Breast epithelium (tissue), 3 donors: ENCODE measurements around the gene LCE1A.

Source experiments
- CTCF ChIP-seq, 3 donors: fragments of 450-650 bp; IDR thresholded peaks; one replicate each; pipeline ENCODE4 v1.5.1; 2016 to 2017; ENCODE audit warnings: antibody characterized with exemption in 3 of 3, mild to moderate bottlenecking in 3 of 3, moderate library complexity in 3 of 3
- POLR2A ChIP-seq: fragments of 450-650 bp; IDR thresholded peaks from one replicate; pipeline ENCODE4 v1.6.1; 2016; ENCODE audit warnings: antibody characterized with exemption, mild to moderate bottlenecking, moderate library complexity

DNA sequence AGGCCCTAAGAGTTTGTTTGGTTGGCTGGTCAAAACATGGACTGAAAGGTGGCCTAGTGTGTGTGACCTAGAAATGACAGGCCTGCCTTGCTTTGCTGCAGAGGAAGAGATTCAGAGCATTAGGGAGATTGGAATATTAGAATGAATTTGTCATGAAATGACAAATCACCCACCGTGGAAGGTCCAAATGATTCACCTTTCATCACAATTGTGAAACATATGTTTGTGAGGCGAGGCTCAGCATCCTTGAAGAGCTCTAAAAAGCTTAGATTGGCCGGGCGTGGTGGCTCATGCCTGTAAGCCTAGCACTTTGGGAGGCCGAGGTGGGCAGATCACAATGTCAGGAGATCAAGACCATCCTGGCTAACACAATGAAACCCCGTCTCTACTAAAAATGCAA, 10.0 kb upstream of the LCE1A start:
- TF ChIP-seq CTCF (IDR thresholded peaks at IDR 0.05) (no peak), POLR2A (no peak)
